C4-2B (cell line): Measurements from ENCODE around the gene POLE4.

ENCODE experiments used
- CTCF ChIP-seq: fragments of 450-650 bp; conservative IDR thresholded peaks from 2 replicates; pipeline ENCODE4 v1.5.1; 2017; ENCODE audit warnings: mild to moderate bottlenecking
- ZFX ChIP-seq: fragments of 450-650 bp; IDR thresholded peaks from 2 replicates; pipeline ENCODE4 v1.6.1; 2017

- TF ChIP-seq CTCF, result no peak
- no peak for TF ChIP-seq ZFX
These were observed 27.7 kb downstream of the POLE4 start for GRCh38 chr2:74985978-74986609.
